Lung (tissue), 16 donors: ENCODE data around the gene NCOR2. TPM values are rescaled to one million over a fixed set of nuclear protein-coding genes. Genes with fewer than 3 reads are reported as not detected.

ENCODE experiments used
- ATAC-seq: fragments of 200-7000 bp; cut with Tn5 transposase; one replicate; pipeline ENCODE4 v1.9.1; 2020; ENCODE audit warnings: moderate number of reproducible peaks; ENCODE audit not compliant: insufficient read depth, low FRiP score
- DNase-seq, 3 donors: peaks; one replicate each; pipeline ENCODE4 v3.0.0-alpha.2; 2013 to 2017
- H3K27ac ChIP-seq, 2 donors: one replicate each; pipeline ENCODE4 v1.5.1; 2013; ENCODE audit warnings: mild to moderate bottlenecking in 2 of 2, moderate library complexity in 2 of 2, control low read depth in 1 of 2, inconsistent platforms in 1 of 2, low read depth in 1 of 2, low read length in 1 of 2
- H3K27me3 ChIP-seq, 3 donors: one replicate each; pipeline ENCODE4 v1.5.1; 2013; ENCODE audit warnings: low read length in 2 of 3; ENCODE audit not compliant: control insufficient read depth in 3 of 3, insufficient read depth in 3 of 3
- H3K36me3 ChIP-seq, 4 donors: one replicate each; pipeline ENCODE4 v1.5.1; 2013; ENCODE audit warnings: low read length in 4 of 4, mild to moderate bottlenecking in 1 of 4, moderate library complexity in 1 of 4; ENCODE audit not compliant: control insufficient read depth in 4 of 4, insufficient read depth in 4 of 4
- H3K4me1 ChIP-seq, 5 donors: one replicate each; pipeline ENCODE4 v1.5.1; 2013; ENCODE audit warnings: low read length in 5 of 5, mild to moderate bottlenecking in 2 of 5, moderate library complexity in 1 of 5; ENCODE audit not compliant: control insufficient read depth in 5 of 5, insufficient read depth in 5 of 5
- H3K4me3 ChIP-seq: one replicate; pipeline ENCODE4 v1.5.1; 2013; ENCODE audit warnings: mild to moderate bottlenecking, control low read depth, moderate library complexity
- H3K9ac ChIP-seq, 2 donors: one replicate each; pipeline ENCODE4 v1.5.1; 2013; ENCODE audit warnings: low read length in 2 of 2, control low read depth in 1 of 2; ENCODE audit not compliant: insufficient read depth in 1 of 2
- H3K9me3 ChIP-seq, 4 donors: one replicate each; pipeline ENCODE4 v1.5.1; 2013; ENCODE audit warnings: low read length in 3 of 4, mild to moderate bottlenecking in 1 of 4, moderate library complexity in 1 of 4; ENCODE audit not compliant: control insufficient read depth in 4 of 4, insufficient read depth in 3 of 4
- WGBS, 2 donors: extraction: QIAGEN DNeasy Blood & Tissue Kit; methylation state at CpG; one replicate each; pipeline ENCODE4 v1.1.7; 2013; 5-methylcytosine and 5-hydroxymethylcytosine counted together
- long read RNA-seq, 5 donors: transcript quantifications; one replicate each; lab custom pipeline, GENCODE V29; 2026
- polyA plus RNA-seq, 2 donors: library from polyadenylated mRNA; stranded (reverse); fragments of 200-250 nt; gene quantifications; one replicate each; pipeline ENCODE4 v1.2.1, GENCODE V29; 2013
- total RNA-seq, 2 donors: library from RNA; depleted of rRNA in 1 of 2; stranded (reverse); fragments of >200 nt in 1 of 2; gene quantifications; one replicate each; pipeline ENCODE4 v1.2.1, GENCODE V29; 2014 to 2021
- TF ChIP-seq, protein P1 (sequence below): IDR thresholded peaks from 2 replicates; pipeline ENCODE4 v1.5.1; 2012; ENCODE audit warnings: mild to moderate bottlenecking; ENCODE audit errors: control extremely low read depth, extremely low read depth
- donor health status: control.
- donor health status: control.
- donor health status: Bipolar disorder and iron deficiency.
- donor health status: healthy.
- donor health status: DM: yes; HTN: yes; CAD: no.

The NCOR2 gene
- total RNA-seq (100 to 1,000 TPM; 166 to 361 TPM), polyA plus RNA-seq (10 to 100 TPM; 81.4 to 98.7 TPM)
- long read RNA-seq, donor 1, partial matches to known transcripts = 42 of 48 reads
- long read RNA-seq, donor 1, other reads (novel, unspliced or antisense) = 0 of 48 reads
- long read RNA-seq, donor 2, partial matches to known transcripts = 5 of 7 reads
- long read RNA-seq, donor 2, other reads (novel, unspliced or antisense) = 0 of 7 reads
- long read RNA-seq, donor 3, partial matches to known transcripts = 10 of 12 reads
- long read RNA-seq, donor 3, other reads (novel, unspliced or antisense) = 0 of 12 reads
- long read RNA-seq, donor 4, partial matches to known transcripts = 11 of 11 reads
- long read RNA-seq, donor 4, other reads (novel, unspliced or antisense) = 0 of 11 reads
- long read RNA-seq, donor 5, partial matches to known transcripts = 45 of 50 reads
- long read RNA-seq, donor 5, other reads (novel, unspliced or antisense) = 0 of 50 reads

DNA sequence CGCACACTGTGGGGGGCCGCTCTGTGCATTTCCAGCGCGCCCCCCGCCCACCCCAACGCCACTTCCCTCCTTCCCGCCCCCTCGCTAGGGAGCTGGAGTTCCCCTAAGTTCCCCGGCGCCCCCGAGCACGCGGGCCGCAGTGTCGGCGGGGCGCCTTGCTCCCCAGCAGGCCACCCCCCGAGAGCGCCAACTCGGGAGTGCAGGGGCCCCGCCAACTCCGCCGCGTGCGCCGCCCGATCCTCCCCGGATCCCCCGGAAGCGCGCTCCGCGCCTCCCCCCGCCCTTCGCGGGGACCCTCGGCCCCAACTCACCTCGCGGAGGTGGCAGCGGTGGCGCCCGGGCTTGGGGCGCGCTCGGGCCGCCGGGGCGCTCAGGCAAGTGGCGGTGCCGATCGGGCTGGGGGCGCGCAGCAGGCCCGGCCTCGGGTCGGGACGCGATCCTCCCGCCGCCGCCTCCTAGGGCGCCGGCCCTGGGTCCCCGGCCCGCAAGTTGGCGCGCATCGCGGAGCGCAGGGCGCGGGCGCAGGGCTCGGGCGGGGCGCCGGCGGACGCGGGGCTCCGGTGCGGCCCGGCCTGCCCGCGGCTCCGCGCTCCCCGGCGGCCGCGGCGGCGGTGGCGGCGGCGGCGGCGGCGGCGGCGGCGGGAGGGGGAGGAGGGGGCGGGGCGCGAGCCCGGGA lies at the start of gene NCOR2:
TSS of gene NCOR2 (minus strand) at position 616 of the 676 bp plus-strand sequence. CDS start 72,361 bp downstream, outside the sequence.
- DNase-seq = peak in 2 of 3 donors; percentile 41 to 52

GRCh38 chr12:124616394-124617221 lies 49.2 kb upstream of the NCOR2 start:
- ATAC-seq = no peak
- H3K36me3 ChIP-seq = no peaks in the 10 kb centered on the region
- no peak overlapping the region for H3K4me3 ChIP-seq
- H3K27ac ChIP-seq = no peak overlapping the region
- 42 to 69% methylated on average over 20 of the region's 20 CpGs for WGBS, 2 donors
- DNase-seq = no peak
- TF ChIP-seq, protein P1, sequence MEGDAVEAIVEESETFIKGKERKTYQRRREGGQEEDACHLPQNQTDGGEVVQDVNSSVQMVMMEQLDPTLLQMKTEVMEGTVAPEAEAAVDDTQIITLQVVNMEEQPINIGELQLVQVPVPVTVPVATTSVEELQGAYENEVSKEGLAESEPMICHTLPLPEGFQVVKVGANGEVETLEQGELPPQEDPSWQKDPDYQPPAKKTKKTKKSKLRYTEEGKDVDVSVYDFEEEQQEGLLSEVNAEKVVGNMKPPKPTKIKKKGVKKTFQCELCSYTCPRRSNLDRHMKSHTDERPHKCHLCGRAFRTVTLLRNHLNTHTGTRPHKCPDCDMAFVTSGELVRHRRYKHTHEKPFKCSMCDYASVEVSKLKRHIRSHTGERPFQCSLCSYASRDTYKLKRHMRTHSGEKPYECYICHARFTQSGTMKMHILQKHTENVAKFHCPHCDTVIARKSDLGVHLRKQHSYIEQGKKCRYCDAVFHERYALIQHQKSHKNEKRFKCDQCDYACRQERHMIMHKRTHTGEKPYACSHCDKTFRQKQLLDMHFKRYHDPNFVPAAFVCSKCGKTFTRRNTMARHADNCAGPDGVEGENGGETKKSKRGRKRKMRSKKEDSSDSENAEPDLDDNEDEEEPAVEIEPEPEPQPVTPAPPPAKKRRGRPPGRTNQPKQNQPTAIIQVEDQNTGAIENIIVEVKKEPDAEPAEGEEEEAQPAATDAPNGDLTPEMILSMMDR = no peak
- no peaks in the 10 kb centered on the region for H3K27me3 ChIP-seq
- peaks cover 0 to 8% (median 2%) of the 10 kb centered on the region in 5 donors for H3K4me1 ChIP-seq
- H3K9me3 ChIP-seq = peaks cover 0 to 5% (median 0%) of the 10 kb centered on the region in 4 donors
- H3K9ac ChIP-seq = no peak overlapping the region

More for the DNA sequence above, at the start of gene NCOR2:
- no peak for ATAC-seq
- TF ChIP-seq, protein P1 = no peak
- Histone ChIP-seq H3K4me1 (peaks cover 0 to 32% (median 21%) of the 10 kb centered on the region in 5 donors), H3K9me3 (no peaks in the 10 kb centered on the region), H3K27me3 (no peaks in the 10 kb centered on the region), H3K4me3 (peak within 1 kb of the TSS; percentile 98), H3K27ac (peak within 1 kb of the TSS; percentile 92 to 99), H3K36me3 (no peaks in the 10 kb centered on the region), H3K9ac (peak within 1 kb of the TSS in 1 of 2 donors; percentile 47)
- 0 to 1% methylated on average over 27 to 106 of the region's 106 CpGs for WGBS, 2 donors

- Histone ChIP-seq H3K36me3 (no peaks in the 10 kb centered on the region), H3K4me3 (no peak overlapping the region), H3K27ac (no peak overlapping the region), H3K9me3 (peaks cover 0 to 5% (median 0%) of the 10 kb centered on the region in 4 donors), H3K27me3 (no peaks in the 10 kb centered on the region), H3K9ac (no peak overlapping the region), H3K4me1 (peaks cover 0 to 7% (median under 1%) of the 10 kb centered on the region in 5 donors)
- TF ChIP-seq, protein P1 = no peak
- no peak for ATAC-seq
- no peak for DNase-seq
- 90 to 94% methylated on average over 6 of the region's 6 CpGs for WGBS, 2 donors
Measured at GRCh38 chr12:124614512-124615292, 47.3 kb upstream of the NCOR2 start.
